Measurements from ENCODE around the gene PI4KA. TPM values are rescaled to one million over a fixed set of nuclear protein-coding genes. Genes with fewer than 3 reads are reported as not detected.
"Not testable (repeated sequence)": the region's sequence is repeated elsewhere in the genome, so short reads cannot be mapped to it uniquely, and the experiment has no call there.

Gene PI4KA
- total RNA-seq, 6 experiments from 2014 or later = 51.0 to 61.3 (median 57.2) TPM

DNA sequence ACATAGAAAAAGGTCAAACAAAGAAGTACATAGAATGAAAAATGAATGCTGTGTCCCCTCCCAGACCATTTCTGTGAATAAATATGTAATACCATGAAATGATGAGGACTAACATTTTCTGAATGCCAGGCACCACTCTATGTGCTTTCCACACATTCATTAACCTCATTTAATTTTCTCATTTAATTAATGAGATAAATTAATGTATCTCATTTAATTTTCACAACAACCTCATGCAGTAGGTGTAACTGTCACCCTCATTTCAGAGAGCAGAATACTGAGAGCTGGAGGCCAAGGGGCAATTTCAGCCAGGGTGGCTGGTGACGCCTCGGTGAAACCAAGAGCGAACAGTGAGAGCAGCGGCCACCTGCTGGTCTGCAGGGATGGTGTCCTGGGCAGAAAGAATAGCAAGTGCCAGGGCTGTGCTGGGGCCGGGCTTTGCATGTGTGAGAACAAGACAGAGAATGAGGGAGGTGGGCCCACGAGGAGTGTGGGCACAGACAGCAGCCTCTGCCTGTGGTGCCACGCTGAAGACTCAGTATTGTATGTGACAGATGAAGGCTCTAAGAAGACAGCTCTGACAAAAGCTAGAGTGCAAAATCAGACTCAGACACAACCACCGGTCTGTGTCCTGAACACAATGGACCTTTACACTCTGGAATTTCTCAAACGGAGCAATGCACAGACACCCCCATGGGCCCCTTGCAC lies 86.5 kb downstream of the PI4KA start:
- Mint-ChIP-seq H3K36me3 (ENCODE audit: low read depth) (no peaks in the 10 kb centered on the region), H3K4me1 (ENCODE audit: low read depth) (no peaks in the 10 kb centered on the region)
- no peak for DNase-seq

DNA sequence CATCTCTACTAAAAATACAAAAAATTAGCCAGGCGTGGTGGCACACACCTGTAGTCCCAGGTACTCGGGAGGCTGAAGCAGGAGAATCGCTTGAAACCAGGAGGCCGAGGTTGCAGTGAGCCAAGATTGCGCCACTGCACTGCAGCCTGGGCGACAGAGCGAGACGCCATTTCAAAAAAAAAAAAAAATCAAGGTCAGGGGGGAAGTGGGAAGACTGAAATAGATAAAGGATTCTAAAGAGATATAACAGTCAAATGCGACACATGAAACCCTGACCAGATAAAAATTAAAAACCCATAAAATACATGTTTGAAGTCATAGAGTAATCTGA lies 89.2 kb downstream of the PI4KA start:
- H3K27me3 Mint-ChIP-seq (ENCODE audit: insufficient read depth); DNase-seq; H3K9me3 Mint-ChIP-seq; H3K27ac Mint-ChIP-seq; H3K36me3 Mint-ChIP-seq (ENCODE audit: low read depth); H3K4me3 Mint-ChIP-seq; H3K4me1 Mint-ChIP-seq (ENCODE audit: low read depth): not testable (repeated sequence)

More for the DNA sequence above, 86.5 kb downstream of the PI4KA start:
- no peaks in the 10 kb centered on the region; the same call in 1 of the 2 replicates for H3K27me3 Mint-ChIP-seq (ENCODE audit: insufficient read depth)
- H3K4me3 Mint-ChIP-seq = no peak overlapping the region
- H3K9me3 Mint-ChIP-seq = no peaks in the 10 kb centered on the region
- H3K27ac Mint-ChIP-seq = no peak overlapping the region
- TF ChIP-seq, protein P1, sequence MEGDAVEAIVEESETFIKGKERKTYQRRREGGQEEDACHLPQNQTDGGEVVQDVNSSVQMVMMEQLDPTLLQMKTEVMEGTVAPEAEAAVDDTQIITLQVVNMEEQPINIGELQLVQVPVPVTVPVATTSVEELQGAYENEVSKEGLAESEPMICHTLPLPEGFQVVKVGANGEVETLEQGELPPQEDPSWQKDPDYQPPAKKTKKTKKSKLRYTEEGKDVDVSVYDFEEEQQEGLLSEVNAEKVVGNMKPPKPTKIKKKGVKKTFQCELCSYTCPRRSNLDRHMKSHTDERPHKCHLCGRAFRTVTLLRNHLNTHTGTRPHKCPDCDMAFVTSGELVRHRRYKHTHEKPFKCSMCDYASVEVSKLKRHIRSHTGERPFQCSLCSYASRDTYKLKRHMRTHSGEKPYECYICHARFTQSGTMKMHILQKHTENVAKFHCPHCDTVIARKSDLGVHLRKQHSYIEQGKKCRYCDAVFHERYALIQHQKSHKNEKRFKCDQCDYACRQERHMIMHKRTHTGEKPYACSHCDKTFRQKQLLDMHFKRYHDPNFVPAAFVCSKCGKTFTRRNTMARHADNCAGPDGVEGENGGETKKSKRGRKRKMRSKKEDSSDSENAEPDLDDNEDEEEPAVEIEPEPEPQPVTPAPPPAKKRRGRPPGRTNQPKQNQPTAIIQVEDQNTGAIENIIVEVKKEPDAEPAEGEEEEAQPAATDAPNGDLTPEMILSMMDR (IDR thresholded peaks at IDR 0.05) = peak; percentile 38

DNA sequence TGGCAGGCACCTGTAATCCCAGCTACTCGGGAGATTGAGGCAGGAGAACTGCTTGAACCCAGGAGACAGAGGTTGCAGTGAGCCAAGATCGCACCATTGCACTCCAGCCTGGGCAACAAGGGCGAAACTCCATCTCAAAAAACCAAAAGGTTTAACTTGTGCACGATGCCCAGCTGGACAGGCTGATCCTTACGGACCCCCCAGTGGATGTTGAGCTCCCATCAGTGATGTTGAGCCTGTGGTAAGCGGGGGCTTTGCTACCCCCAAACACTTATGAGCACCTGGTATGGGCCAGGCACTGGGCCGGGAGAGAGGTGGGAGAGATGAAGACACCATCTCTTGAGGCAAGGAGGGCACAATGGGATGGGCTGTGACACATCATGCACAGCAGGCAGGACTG lies 92.1 kb downstream of the PI4KA start:
- peaks cover 10% of the 10 kb centered on the region for H3K4me1 Mint-ChIP-seq (ENCODE audit: low read depth)
- no peak overlapping the region for H3K27ac Mint-ChIP-seq
- no peak for DNase-seq
- H3K4me3 Mint-ChIP-seq = no peak overlapping the region
- TF ChIP-seq, protein P1 (IDR thresholded peaks at IDR 0.05) = no peak
- H3K36me3 Mint-ChIP-seq (ENCODE audit: low read depth) = peaks cover 16% of the 10 kb centered on the region; the same call in 1 of the 2 replicates
- H3K9me3 Mint-ChIP-seq = no peaks in the 10 kb centered on the region
- peaks cover 3% of the 10 kb centered on the region for H3K27me3 Mint-ChIP-seq (ENCODE audit: insufficient read depth)

DNA sequence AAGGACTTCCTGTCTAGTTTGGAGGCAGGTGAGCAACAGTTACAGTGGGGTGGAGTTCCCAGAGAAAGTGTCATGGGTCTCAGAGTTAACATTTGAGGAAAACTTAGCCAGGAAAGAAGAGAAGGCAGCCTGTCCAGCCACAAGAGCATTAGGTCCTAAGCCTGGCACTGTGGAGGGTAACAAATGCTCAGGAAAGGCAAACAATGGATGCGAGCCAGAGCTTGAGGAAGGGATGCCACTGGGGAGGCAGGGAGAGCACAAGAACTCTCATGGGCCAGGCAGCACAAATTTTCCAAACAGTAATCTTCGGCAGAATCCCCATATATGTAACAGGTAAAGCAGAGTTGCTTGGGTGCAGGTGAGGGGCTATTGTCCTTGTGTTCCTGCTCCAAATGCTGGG lies 92.7 kb downstream of the PI4KA start:
- peaks cover 16% of the 10 kb centered on the region; the same call in 1 of the 2 replicates for H3K36me3 Mint-ChIP-seq (ENCODE audit: low read depth)
- H3K9me3 Mint-ChIP-seq = no peaks in the 10 kb centered on the region
- H3K27me3 Mint-ChIP-seq (ENCODE audit: insufficient read depth) = peaks cover 3% of the 10 kb centered on the region
- H3K27ac Mint-ChIP-seq = no peak overlapping the region
- H3K4me3 Mint-ChIP-seq = no peak overlapping the region
- DNase-seq = no peak
- TF ChIP-seq, protein P1 (IDR thresholded peaks at IDR 0.05) = no peak
- H3K4me1 Mint-ChIP-seq (ENCODE audit: low read depth) = peaks cover 15% of the 10 kb centered on the region

DNA sequence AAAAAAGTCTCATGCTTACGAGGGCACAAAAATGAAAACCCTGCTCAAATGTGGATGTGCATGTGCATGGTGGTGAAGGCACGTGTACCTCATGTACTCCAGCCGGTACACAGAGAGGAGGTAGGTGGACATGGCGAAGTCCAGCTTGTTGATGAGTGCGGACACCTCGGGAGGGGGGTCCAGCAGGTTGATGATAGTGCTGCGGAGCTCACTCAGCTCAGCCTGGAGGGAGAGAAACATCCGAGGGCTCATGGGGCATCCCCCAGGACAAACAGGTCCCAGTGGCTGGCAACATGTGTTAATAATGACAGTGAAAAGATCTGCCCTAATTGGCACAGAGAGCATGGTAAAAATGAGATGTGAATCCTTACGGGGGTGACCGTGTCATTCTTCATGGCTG lies 93.9 kb downstream of the PI4KA start:
- TF ChIP-seq, protein P1 (IDR thresholded peaks at IDR 0.05) = no peak
- H3K9me3 Mint-ChIP-seq = no peaks in the 10 kb centered on the region
- no peak for DNase-seq
- no peak overlapping the region for H3K27ac Mint-ChIP-seq
- H3K4me1 Mint-ChIP-seq (ENCODE audit: low read depth) = peaks cover 15% of the 10 kb centered on the region
- H3K27me3 Mint-ChIP-seq (ENCODE audit: insufficient read depth) = peaks cover 3% of the 10 kb centered on the region
- H3K4me3 Mint-ChIP-seq = no peak overlapping the region
- peaks cover 16% of the 10 kb centered on the region; the same call in 1 of the 2 replicates for H3K36me3 Mint-ChIP-seq (ENCODE audit: low read depth)

DNA sequence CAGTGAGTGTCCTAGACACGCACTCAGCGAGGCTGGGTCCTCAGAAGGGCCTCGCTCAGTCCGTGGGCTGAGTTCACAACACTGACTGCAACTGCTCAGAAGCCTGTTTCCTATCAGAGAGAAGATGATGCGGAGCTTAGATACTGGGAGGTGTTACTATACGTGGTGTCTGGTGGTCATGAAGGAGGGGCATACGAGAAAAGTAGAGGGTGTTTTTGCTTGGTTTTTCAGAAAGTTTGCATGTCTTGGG lies 94.2 kb downstream of the PI4KA start:
- TF ChIP-seq, protein P1 (IDR thresholded peaks at IDR 0.05) = no peak
- Mint-ChIP-seq H3K27me3 (ENCODE audit: insufficient read depth) (peaks cover 3% of the 10 kb centered on the region), H3K9me3 (no peaks in the 10 kb centered on the region), H3K4me1 (ENCODE audit: low read depth) (peaks cover 15% of the 10 kb centered on the region), H3K36me3 (ENCODE audit: low read depth) (peaks cover 16% of the 10 kb centered on the region; the same call in 1 of the 2 replicates), H3K4me3 (no peak overlapping the region), H3K27ac (no peak overlapping the region)
- DNase-seq = no peak

Data from HFFc6 (cell line).